GM19455 (cell line): ENCODE data around the gene PTPN20.
"Not testable (repeated sequence)": the region's sequence is repeated elsewhere in the genome, so short reads cannot be mapped to it uniquely, and the experiment has no call there.

ENCODE experiments used
- ATAC-seq: cut with Tn5 transposase; IDR thresholded peaks from one replicate; pipeline ENCODE4 v1.9.1; 2021; ENCODE audit not compliant: unreplicated experiment

The PTPN20 gene, protein sequence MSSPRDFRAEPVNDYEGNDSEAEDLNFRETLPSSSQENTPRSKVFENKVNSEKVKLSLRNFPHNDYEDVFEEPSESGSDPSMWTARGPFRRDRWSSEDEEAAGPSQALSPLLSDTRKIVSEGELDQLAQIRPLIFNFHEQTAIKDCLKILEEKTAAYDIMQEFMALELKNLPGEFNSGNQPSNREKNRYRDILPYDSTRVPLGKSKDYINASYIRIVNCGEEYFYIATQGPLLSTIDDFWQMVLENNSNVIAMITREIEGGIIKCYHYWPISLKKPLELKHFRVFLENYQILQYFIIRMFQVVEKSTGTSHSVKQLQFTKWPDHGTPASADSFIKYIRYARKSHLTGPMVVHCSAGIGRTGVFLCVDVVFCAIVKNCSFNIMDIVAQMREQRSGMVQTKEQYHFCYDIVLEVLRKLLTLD

DNA sequence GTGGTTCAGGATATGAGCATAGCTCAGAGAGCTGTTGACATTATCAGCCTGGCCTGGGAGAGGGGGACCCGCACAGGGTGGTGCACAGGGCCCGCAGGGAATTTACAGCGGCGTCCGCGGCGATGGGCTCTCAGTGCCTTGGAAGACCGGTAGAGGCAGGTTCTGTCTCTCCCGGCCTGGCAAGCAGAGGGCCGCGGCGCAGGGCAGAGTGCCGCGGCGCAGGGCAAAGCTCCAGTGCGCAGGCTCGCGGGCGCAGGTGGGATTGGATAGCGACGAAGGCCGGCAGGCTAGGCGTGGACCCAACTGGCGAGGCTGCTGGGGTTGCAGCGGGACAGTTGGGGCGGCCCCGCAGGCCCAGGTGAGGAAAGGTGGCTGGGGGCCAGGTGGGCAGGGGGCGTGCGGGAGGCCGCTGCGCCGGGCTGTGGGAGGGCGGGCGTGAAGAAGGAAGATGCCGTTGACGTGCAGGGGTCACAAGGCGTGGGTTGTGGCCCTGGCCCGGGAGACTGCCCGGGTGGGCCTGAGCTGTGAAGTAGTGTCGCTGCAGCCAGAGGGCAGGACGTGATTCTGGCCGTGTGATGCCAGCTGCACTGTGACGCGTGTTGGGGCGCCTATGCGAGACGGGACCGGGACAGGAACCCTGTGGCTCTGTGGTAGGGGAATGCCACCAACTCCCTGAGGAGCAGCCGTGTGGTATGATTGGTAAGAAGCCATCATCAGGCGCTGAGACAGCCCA, at the start of gene PTPN20:
Gene PTPN20 (plus strand): TSS at position 285 of the 733 bp plus-strand sequence. CDS start 21,072 bp downstream, outside the sequence.
- not testable (repeated sequence) for ATAC-seq

GRCh38 chr10:46869716-46870115, 41.5 kb upstream of the PTPN20 start:
- not testable (repeated sequence) for ATAC-seq

DNA sequence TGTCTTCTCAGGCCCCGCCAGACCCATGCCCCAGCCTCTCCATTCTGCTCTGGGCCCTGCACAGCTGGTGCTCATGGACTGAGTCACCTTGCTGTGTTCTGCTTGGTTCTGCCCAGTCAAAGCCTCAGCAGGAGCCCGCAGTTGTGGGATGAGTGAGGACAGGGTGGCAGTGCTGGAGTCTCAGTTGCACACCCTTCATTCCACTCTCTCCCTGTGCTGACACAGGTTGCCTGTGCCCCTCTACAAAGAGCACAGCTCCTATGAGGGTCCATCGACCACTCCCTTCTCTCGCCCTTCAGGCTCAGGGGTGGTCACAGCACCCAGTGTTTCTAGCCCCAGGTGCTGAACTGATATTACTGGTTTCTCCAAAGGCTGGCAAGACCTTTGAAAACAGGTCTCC, 39.6 kb upstream of the PTPN20 start:
- not testable (repeated sequence) for ATAC-seq

DNA sequence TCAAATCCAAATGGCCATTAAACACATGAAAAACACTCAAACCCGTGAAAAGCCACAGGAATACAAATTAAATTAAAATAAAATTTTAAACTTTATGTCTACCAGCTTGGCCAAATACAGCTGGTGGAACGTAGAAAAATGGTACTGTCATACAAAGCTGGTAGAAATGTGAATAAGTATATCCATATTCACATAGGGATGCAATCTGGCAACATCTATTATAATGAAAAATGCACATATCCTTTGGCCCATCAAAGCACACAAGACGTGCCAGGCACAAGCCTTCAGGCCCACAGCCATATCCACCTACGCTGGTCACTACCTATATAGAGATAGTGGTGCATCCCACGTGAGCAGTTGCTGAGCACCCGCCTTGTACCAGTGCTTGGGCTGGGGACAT, 35.9 kb upstream of the PTPN20 start:
- not testable (repeated sequence) for ATAC-seq

DNA sequence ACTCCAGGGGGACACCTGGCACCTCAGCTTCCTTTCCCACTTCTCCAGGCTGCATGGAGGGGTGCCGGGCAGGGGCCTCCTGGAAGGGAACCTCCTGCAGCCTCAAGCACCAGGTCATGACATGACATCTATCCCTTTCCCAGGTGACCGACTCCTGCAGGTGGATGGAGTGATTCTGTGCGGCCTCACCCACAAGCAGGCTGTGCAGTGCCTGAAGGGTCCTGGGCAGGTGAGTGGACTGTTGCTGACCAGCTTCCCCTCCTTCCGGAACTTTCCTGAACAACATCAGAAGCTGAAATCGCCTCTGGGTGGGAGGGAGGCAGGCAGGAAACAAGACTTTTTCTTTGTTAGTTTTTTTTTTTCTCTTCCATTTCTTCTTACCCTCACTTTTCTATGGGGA, 34.5 kb upstream of the PTPN20 start:
- ATAC-seq, result not testable (repeated sequence)

DNA sequence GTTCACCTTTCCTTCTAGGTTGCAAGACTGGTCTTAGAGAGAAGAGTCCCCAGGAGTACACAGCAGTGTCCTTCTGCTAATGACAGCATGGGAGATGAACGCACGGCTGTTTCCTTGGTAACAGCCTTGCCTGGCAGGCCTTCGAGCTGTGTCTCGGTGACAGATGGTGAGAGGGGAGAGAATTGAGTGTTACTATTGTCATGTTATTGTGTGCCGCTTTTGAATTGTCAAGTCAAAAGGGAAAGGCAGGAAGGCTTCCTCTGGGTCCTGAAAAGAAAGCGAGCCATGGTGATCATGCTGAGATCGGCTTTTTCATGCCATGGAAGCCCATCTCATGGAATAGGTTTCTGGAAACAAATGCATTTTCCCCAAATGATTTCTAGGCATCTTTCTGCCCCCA, 32.5 kb upstream of the PTPN20 start:
- not testable (repeated sequence) for ATAC-seq

- not testable (repeated sequence) for ATAC-seq
Measured at GRCh38 chr10:46890813-46891611, 20.2 kb upstream of the PTPN20 start.

DNA sequence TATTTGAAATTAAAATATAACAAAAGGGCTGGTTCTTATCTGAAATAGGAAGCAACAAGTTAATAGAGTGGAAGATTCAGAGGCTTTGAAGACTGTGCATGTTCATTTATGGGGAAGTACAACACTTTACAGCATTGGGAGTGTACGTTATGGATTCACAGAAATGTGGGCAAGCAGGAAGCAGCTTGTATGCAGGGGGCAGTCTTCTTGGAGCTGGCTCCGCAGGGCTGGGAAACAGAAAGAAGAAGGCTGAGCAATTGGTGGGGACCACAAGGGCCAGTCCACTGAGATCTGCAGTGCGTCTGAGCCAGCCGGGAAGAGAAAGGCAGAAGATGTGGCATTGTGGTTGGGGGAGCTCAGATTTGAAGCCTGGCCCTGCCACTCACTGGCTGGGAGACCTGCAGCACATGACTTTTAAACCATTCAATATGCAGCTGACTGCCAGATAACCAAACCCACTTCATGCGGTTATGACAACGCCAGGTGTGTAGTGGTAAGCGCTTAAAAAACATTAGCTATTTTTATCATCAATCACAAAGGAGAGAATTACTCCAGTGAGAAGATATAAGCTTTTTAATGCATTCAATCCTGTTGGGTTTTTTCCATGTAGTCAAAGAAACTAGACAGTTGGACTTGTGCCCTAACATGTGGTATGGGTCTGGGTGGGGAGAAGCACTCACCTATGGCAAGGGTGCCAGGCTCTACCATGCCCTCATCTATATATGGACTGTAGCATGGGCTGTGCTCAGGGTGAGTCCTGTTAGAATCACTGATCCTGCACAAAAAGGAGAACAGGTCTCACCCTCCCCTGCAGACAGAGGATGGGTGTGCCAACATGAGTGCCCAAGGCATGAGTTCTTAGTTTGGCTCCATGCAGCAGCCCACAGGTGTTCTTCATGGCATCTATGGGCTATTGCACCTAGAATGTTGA, 14.2 kb upstream of the PTPN20 start:
- ATAC-seq, result not testable (repeated sequence)

GRCh38 chr10:46901247-46901646, 10.0 kb upstream of the PTPN20 start:
- not testable (repeated sequence) for ATAC-seq

DNA sequence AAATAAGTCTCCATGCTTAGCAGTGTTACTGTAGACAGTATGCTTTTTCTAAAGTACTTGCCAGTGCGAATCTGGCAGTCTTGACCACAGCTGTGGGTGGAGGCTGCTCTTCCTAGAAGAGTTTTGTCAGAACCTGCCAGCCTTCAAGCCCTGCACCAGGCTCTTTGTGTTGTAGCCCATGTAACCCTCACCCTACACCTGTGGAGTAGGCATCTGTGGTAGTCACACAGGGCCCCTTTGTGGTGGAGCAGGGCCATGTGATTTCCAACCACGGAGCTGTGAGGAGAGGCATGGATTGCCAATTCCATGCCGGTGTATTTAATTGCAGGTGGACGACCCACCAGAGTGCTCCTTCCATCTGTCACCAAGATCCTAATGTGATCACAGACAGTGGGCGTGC, 7.4 kb upstream of the PTPN20 start:
- ATAC-seq, result not testable (repeated sequence)

- not testable (repeated sequence) for ATAC-seq
Measured at GRCh38 chr10:46906359-46906758, 4.9 kb upstream of the PTPN20 start.

- not testable (repeated sequence) for ATAC-seq
Measured at GRCh38 chr10:46907185-46908117, 3.8 kb upstream of the PTPN20 start.

- not testable (repeated sequence) for ATAC-seq
Measured at GRCh38 chr10:46922498-46922897, 11.3 kb downstream of the PTPN20 start.

- not testable (repeated sequence) for ATAC-seq
Measured at GRCh38 chr10:46925156-46925555, 13.9 kb downstream of the PTPN20 start.

DNA sequence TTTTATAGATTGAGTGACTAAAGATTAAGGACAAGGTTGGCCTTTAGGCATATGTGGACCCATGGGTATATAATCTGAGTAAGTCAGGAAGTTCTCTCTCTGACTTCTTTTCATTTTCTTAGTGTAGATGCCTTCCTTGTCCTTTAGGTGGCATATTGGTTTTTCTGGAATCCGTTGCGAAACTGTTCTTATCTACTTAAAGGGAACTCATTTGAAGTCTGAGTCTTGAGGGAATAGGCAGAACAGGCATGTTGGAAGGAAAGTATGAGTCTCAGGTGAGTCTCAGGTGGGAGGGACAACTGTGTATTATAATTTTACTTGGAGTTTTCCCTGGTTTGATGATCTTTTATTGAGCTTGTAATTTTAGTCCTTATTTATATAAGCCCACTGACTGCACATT, 14.6 kb downstream of the PTPN20 start:
- not testable (repeated sequence) for ATAC-seq

DNA sequence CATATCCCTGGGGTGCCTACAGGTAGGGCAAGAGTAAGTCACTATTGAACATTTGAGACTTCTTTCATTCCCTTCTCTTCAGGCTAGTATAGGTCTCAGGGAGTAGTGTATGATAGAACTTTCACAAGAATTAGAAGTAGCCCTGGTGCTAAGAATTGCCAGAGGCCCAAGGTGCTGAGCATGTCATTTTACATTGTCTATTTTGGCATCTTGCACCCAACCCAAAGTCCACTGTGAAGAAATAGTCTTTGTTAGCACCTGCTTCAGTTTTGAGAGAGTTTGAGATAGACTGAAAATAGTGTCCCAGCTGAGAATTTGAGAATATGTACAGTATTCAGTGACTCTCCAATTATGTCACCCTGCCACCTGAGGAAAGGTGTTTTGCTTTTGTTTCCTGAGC, 17.6 kb downstream of the PTPN20 start:
- not testable (repeated sequence) for ATAC-seq

- not testable (repeated sequence) for ATAC-seq
Measured at GRCh38 chr10:46932383-46932782, 21.2 kb downstream of the PTPN20 start.

GRCh38 chr10:46941091-46941490, 29.9 kb downstream of the PTPN20 start:
- ATAC-seq, result not testable (repeated sequence)
